ENCODE data around the gene CDKAL1. TPM values are rescaled to one million over a fixed set of nuclear protein-coding genes. Genes with fewer than 3 reads are reported as not detected.

Gene CDKAL1
- total RNA-seq, 2 donors from 2014 or later: 23.5 to 26.4 TPM

DNA sequence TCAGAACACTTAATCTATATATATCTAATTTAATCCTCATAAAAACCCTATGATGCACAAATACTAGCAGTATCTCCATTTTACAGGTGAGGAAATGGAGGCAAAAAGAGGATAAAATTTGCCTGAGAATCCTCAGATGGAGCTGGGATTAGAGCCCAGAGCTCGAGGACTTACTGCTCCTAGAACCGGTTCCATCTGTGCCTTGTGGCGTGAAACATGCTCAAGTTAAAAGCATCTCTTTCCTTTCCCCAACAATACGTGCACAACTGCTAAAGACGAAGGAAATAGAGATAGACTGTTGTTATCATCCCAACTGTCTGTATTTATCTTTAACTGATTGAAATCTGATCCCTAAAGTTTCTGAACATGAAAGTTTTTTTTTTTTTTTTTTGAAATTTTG is 691.7 kb downstream of the CDKAL1 start:
- TF ChIP-seq, protein P1, sequence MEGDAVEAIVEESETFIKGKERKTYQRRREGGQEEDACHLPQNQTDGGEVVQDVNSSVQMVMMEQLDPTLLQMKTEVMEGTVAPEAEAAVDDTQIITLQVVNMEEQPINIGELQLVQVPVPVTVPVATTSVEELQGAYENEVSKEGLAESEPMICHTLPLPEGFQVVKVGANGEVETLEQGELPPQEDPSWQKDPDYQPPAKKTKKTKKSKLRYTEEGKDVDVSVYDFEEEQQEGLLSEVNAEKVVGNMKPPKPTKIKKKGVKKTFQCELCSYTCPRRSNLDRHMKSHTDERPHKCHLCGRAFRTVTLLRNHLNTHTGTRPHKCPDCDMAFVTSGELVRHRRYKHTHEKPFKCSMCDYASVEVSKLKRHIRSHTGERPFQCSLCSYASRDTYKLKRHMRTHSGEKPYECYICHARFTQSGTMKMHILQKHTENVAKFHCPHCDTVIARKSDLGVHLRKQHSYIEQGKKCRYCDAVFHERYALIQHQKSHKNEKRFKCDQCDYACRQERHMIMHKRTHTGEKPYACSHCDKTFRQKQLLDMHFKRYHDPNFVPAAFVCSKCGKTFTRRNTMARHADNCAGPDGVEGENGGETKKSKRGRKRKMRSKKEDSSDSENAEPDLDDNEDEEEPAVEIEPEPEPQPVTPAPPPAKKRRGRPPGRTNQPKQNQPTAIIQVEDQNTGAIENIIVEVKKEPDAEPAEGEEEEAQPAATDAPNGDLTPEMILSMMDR (conservative IDR thresholded peaks at IDR 0.05): no peak
- Histone ChIP-seq H3K4me1 (ENCODE audit: control insufficient read depth, insufficient read depth, low read length) (peaks cover 4% of the 10 kb centered on the region), H3K4me3 (ENCODE audit: low read length) (no peak overlapping the region), H3K27me3 (ENCODE audit: control insufficient read depth, insufficient read depth, low read length, poor library complexity, severe bottlenecking) (no peaks in the 10 kb centered on the region), H3K9ac (ENCODE audit: extremely low read depth, low read length, poor library complexity, severe bottlenecking) (no peak overlapping the region), H3K36me3 (ENCODE audit: control insufficient read depth, insufficient read depth, low read length) (no peaks in the 10 kb centered on the region), H3K27ac (ENCODE audit: low read depth, low read length) (no peak overlapping the region), H3K9me3 (ENCODE audit: control insufficient read depth, low read length) (peaks cover 21% of the 10 kb centered on the region)
- WGBS, 2 experiments (ENCODE audit: insufficient coverage in 1 of 2, insufficient read length in 1 of 2): 92 to 93% methylated on average over 5 of the region's 5 CpGs
- Mint-ChIP-seq H3K4me1 (peaks cover 23% of the 10 kb centered on the region), H3K9me3 (no peaks in the 10 kb centered on the region), H3K4me3 (no peak overlapping the region), H3K27ac (no peak overlapping the region), H3K27me3 (ENCODE audit: insufficient read depth) (no peaks in the 10 kb centered on the region), H3K36me3 (ENCODE audit: low read depth) (peaks cover 11% of the 10 kb centered on the region)
- no peak for DNase-seq

DNA sequence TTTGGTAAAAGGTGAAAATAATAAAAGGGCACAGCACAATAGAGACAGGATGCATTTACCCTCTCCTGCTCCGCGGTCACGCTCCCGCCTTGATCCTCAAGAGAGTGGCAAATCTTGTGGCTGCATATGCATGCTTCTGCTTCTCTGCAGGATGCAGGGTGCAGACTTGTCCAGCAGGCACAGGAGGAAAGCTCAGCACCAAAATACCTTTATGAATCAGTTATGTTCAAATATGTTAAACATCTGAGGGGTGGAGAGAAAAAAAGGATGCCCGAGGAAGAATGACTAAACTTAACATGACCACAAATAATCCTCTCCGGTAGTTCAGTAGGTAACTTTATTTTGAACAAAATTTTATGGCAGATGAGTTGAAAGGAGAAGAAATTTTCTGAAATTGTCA is 693.2 kb downstream of the CDKAL1 start:
- H3K27ac Mint-ChIP-seq: no peak overlapping the region
- peaks cover 4% of the 10 kb centered on the region for H3K4me1 ChIP-seq (ENCODE audit: control insufficient read depth, insufficient read depth, low read length)
- 93 to 95% methylated on average over 4 to 5 of the region's 6 CpGs for WGBS, 2 experiments (ENCODE audit: insufficient coverage in 1 of 2, insufficient read length in 1 of 2)
- peaks cover 23% of the 10 kb centered on the region for H3K4me1 Mint-ChIP-seq
- DNase-seq: no peak
- no peaks in the 10 kb centered on the region for H3K27me3 ChIP-seq (ENCODE audit: control insufficient read depth, insufficient read depth, low read length, poor library complexity, severe bottlenecking)
- no peaks in the 10 kb centered on the region for H3K27me3 Mint-ChIP-seq (ENCODE audit: insufficient read depth)
- peaks cover 21% of the 10 kb centered on the region for H3K36me3 Mint-ChIP-seq (ENCODE audit: low read depth)
- no peak overlapping the region for H3K27ac ChIP-seq (ENCODE audit: low read depth, low read length)
- peaks cover under 1% of the 10 kb centered on the region for H3K9me3 Mint-ChIP-seq
- no peaks in the 10 kb centered on the region for H3K36me3 ChIP-seq (ENCODE audit: control insufficient read depth, insufficient read depth, low read length)
- H3K4me3 ChIP-seq (ENCODE audit: low read length): no peak overlapping the region
- H3K9ac ChIP-seq (ENCODE audit: extremely low read depth, low read length, poor library complexity, severe bottlenecking): no peak overlapping the region
- TF ChIP-seq, protein P1 (conservative IDR thresholded peaks at IDR 0.05): no peak
- no peak overlapping the region for H3K4me3 Mint-ChIP-seq
- H3K9me3 ChIP-seq (ENCODE audit: control insufficient read depth, low read length): peaks cover 23% of the 10 kb centered on the region

DNA sequence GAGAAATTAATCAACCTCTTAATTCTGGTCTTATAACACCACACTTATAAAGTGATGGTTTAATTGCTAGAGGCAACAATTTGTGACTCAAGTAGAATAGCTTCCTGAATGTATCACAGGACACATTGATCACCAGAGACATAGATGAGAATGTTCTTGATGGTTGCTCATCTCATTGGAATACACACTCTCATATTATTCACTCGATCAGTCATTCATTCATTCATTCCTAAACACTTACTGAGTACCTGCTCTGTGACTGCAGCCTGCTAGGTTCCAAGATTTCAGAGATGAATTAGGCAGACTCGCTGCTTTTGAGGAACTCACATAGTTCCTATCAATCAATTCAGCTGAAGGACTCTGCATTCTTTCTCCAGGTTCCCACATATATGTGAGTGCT is 694.2 kb downstream of the CDKAL1 start:
- H3K4me3 Mint-ChIP-seq: no peak overlapping the region
- Histone ChIP-seq H3K4me1 (ENCODE audit: control insufficient read depth, insufficient read depth, low read length) (peaks cover 4% of the 10 kb centered on the region), H3K9me3 (ENCODE audit: control insufficient read depth, low read length) (peaks cover 32% of the 10 kb centered on the region), H3K9ac (ENCODE audit: extremely low read depth, low read length, poor library complexity, severe bottlenecking) (no peak overlapping the region), H3K27me3 (ENCODE audit: control insufficient read depth, insufficient read depth, low read length, poor library complexity, severe bottlenecking) (no peaks in the 10 kb centered on the region), H3K4me3 (ENCODE audit: low read length) (no peak overlapping the region), H3K36me3 (ENCODE audit: control insufficient read depth, insufficient read depth, low read length) (peaks cover 3% of the 10 kb centered on the region), H3K27ac (ENCODE audit: low read depth, low read length) (no peak overlapping the region)
- H3K27ac Mint-ChIP-seq: no peak overlapping the region
- no peak for DNase-seq
- TF ChIP-seq, protein P1 (conservative IDR thresholded peaks at IDR 0.05): no peak
- H3K36me3 Mint-ChIP-seq (ENCODE audit: low read depth): peaks cover 31% of the 10 kb centered on the region
- H3K27me3 Mint-ChIP-seq (ENCODE audit: insufficient read depth): no peaks in the 10 kb centered on the region
- H3K9me3 Mint-ChIP-seq: peaks cover 10% of the 10 kb centered on the region
- 86 to 92% methylated on average over 2 of the region's 2 CpGs for WGBS, 2 experiments (ENCODE audit: insufficient coverage in 1 of 2, insufficient read length in 1 of 2)
- peaks cover 14% of the 10 kb centered on the region for H3K4me1 Mint-ChIP-seq

All from endodermal cell (in vitro differentiated cells).